ENCODE results near the gene ZFP14.
"Not testable (repeated sequence)": the region's sequence is repeated elsewhere in the genome, so short reads cannot be mapped to it uniquely, and the experiment has no call there.

The ZFP14 gene

DNA sequence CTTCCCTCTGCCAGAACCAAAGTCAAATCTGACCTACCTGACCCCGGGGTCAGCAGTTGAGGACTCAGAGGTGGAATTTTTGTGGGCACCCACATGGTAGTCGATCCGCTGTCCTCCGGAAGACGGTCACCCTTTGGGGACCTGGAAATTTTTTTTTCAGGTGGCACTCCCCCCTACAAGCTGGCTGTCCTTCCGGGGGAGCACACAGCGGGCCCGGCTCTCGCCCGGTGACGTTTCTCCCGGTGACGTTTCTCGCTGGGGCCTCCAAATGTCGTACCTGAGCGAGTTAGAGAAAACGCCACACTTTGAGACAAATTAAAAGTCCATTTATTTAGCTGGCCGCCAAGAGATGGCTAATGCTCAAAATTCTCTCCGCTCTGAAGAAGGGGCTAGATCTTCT, 48.8 kb downstream of the ZFP14 start:
- no peak for DNase-seq (ENCODE audit: low read depth)

- not testable (repeated sequence) for DNase-seq (ENCODE audit: low read depth)
These were observed 49.5 kb downstream of the ZFP14 start for GRCh38 chr19:36329534-36329933.

DNA sequence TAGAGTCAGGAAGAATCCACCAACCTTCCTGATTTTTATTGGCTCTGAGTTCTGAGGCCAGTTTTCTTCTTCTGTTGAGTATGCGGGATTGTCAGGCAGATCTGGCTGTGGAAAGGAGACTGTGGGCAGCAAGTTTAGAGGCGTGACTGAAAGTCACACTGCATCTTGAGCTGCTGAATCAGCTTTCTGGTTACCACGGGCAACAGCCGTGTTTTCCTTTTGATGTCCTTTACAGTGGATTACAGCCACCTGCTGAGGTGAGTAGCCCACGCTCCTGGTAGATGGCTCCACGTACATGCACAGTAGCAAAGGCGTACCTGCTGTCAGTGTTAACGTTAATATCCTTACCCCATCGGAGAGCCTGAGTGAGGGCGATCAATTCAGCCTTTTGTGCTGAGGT, 52.4 kb downstream of the ZFP14 start:
- not testable (repeated sequence) for DNase-seq (ENCODE audit: low read depth)

DNA sequence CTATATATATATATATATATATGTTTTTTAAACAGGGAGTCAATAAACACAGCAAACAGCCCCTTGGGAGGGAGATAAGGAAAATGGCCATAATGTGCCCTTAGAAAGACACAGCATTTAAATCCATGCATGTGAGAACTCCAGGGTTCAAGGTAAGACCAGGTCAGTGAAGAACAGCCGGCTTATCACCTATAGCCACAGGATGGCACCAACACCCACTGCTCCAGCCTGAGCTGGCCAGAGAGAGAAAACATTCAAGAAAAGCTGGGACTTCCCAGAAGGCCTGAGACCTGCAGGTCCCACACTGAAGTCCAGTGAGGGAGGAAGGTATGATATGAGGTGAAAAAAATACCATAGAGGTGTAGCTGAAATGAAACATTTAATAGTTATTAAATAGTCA, 63.8 kb downstream of the ZFP14 start:
- DNase-seq (ENCODE audit: low read depth), result not testable (repeated sequence)

GRCh38 chr19:36314053-36314452, 64.9 kb downstream of the ZFP14 start:
- not testable (repeated sequence) for DNase-seq (ENCODE audit: low read depth)

DNA sequence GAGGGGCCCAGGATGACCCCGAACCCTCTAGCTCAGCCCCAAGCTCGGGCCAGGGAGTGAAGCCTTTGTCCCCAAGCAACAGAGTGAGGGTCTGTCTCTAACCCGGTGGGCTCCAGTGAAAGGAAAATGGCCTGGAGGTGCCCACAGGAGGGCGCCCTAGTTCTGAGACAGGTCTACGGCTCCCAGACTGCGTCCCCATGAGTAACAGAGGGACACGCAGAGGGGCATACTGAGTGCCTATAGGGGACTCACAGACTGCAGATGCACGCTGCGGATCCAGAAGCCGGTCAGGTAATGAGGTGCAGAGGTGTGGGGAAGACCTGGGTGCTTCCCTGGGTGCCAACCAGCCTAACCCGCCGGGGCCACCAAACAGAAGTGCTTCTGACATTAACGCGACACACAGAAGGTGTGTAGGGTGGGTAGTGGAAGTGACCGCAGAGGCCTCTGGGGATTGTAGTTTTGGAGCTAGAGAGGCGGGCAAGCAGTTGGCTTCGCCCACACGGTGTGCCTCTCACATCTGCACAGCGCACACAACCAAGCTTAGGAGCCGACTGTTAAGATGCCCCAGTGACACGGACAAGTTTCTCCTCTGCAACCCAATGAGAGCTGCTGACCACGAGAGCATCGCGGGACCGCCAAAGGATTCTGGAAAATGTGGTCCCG, 67.8 kb downstream of the ZFP14 start:
- DNase-seq (ENCODE audit: low read depth), result not testable (repeated sequence)

- not testable (repeated sequence) for DNase-seq (ENCODE audit: low read depth)
These were observed 68.5 kb downstream of the ZFP14 start for GRCh38 chr19:36310416-36310990.

- DNase-seq (ENCODE audit: low read depth), result not testable (repeated sequence)
These were observed 69.2 kb downstream of the ZFP14 start for GRCh38 chr19:36309759-36310158.

DNA sequence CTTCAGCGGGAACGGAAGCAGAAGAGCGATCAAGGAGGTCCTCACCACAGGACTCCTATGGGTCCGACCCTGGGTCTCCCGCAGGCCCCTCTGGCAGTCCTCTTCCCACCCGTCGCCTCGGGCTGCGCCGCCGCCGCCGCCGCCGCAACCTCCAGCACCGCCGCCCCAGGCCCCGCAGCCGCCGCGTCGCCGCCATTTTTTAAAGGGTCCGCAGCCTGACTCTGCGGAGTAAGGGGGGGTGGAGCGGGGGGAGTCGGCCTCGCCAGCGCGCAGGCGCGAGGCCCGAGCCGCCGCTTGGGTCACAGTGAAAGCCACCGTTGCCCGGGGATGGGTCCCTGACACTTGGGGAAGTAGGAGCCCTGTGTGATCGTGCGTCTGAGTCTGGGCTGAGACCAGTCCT, 69.7 kb downstream of the ZFP14 start:
- not testable (repeated sequence) for DNase-seq (ENCODE audit: low read depth)

DNA sequence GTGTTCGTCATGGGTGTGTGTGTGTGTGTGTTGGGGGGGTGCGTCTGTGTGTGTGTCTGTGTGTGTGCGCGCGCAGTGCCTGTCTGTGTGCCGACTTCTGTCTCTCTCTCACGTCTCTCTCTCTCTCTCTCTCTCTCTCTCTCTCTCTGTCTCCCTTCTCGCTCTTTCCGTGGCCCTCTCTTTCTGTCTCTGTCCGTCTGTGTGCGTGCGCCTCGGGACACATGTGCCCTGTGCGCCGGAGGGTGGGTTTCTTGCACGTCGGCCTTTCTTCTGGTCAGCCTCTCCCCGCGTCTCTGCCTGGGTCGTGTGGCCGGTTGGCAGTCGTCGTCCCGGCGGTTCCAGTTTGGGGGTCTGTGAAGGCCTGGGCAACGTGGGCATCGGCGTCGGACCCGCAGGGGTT, 86.7 kb downstream of the ZFP14 start:
- not testable (repeated sequence) for DNase-seq (ENCODE audit: low read depth)

Data from iris pigment epithelial cell (primary cell).